Mucosa of descending colon (tissue), 3 donors: Measurements from ENCODE around the gene TTC36. TPM values are rescaled to one million over a fixed set of nuclear protein-coding genes. Genes with fewer than 3 reads are reported as not detected.

Source experiments
- ATAC-seq: fragments of 200-7000 bp; cut with Tn5 transposase; one replicate; pipeline ENCODE4 v1.9.1; 2020; ENCODE audit warnings: mild to moderate bottlenecking, moderate library complexity
- DNase-seq, 3 donors: peaks; one replicate each; pipeline ENCODE4 v3.0.0-alpha.2; 2020
- H3K36me3 ChIP-seq: fragments of 200-600 bp; one replicate; pipeline ENCODE4 v1.8.0; 2021; ENCODE audit warnings: low read depth, mild to moderate bottlenecking
- H3K4me1 ChIP-seq: fragments of 200-600 bp; one replicate; pipeline ENCODE4 v1.8.0; 2021; ENCODE audit warnings: low read depth, mild to moderate bottlenecking
- H3K4me3 ChIP-seq: fragments of 200-600 bp; one replicate; pipeline ENCODE4 v1.8.0; 2021; ENCODE audit warnings: mild to moderate bottlenecking
- H3K9me3 ChIP-seq: fragments of 200-600 bp; one replicate; pipeline ENCODE4 v1.8.0; 2021; ENCODE audit warnings: mild to moderate bottlenecking
- intact Hi-C, 2 donors: fragments of 100-400 bp; cut with DNase I in 1 of 2; cut with micrococcal nuclease in 1 of 2; formaldehyde crosslinking; loops; one replicate each; pipeline versions ENCODE4 v1.11.0 to v1.11.1; 2022; cut with DNase I, micrococcal nuclease
- total RNA-seq, 3 donors: library from RNA; stranded (reverse); fragmentation: NEBNext Ultra II Directional in 2 of 3; extraction: Animal tissue kit (Norgen Biotek cat#: 25700) in 2 of 3; gene quantifications; one replicate each; pipeline versions ENCODE4 v1.2.1 to v1.2.4, GENCODE V29; 2021 to 2023
- TF ChIP-seq, protein P1 (sequence below): fragments of 200-600 bp; IDR thresholded peaks from one replicate; pipeline ENCODE4 v1.8.0; 2022; ENCODE audit warnings: antibody characterized with exemption, mild to moderate bottlenecking
- donor health status: DM: no; HTN: no; CAD: no; lungs with moderate emphysema.
- donor health status: DM: no; HTN: no; CAD: no.
- donor health status: DM: no; HTN: yes; CAD: no.

The TTC36 gene
- total RNA-seq, 3 donors from 2014 or later, result 0.63 to 1.3 (median 1.2) TPM

GRCh38 chr11:118532852-118533768, 5.8 kb downstream of the TTC36 start:
- Histone ChIP-seq H3K4me3 (no peak overlapping the region), H3K4me1 (peaks cover 8% of the 10 kb centered on the region), H3K36me3 (no peaks in the 10 kb centered on the region), H3K9me3 (no peaks in the 10 kb centered on the region)
- no peak for DNase-seq
- intact Hi-C loops, result no loop called here
- TF ChIP-seq, protein P1, sequence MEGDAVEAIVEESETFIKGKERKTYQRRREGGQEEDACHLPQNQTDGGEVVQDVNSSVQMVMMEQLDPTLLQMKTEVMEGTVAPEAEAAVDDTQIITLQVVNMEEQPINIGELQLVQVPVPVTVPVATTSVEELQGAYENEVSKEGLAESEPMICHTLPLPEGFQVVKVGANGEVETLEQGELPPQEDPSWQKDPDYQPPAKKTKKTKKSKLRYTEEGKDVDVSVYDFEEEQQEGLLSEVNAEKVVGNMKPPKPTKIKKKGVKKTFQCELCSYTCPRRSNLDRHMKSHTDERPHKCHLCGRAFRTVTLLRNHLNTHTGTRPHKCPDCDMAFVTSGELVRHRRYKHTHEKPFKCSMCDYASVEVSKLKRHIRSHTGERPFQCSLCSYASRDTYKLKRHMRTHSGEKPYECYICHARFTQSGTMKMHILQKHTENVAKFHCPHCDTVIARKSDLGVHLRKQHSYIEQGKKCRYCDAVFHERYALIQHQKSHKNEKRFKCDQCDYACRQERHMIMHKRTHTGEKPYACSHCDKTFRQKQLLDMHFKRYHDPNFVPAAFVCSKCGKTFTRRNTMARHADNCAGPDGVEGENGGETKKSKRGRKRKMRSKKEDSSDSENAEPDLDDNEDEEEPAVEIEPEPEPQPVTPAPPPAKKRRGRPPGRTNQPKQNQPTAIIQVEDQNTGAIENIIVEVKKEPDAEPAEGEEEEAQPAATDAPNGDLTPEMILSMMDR, result no peak
- no peak for ATAC-seq

DNA sequence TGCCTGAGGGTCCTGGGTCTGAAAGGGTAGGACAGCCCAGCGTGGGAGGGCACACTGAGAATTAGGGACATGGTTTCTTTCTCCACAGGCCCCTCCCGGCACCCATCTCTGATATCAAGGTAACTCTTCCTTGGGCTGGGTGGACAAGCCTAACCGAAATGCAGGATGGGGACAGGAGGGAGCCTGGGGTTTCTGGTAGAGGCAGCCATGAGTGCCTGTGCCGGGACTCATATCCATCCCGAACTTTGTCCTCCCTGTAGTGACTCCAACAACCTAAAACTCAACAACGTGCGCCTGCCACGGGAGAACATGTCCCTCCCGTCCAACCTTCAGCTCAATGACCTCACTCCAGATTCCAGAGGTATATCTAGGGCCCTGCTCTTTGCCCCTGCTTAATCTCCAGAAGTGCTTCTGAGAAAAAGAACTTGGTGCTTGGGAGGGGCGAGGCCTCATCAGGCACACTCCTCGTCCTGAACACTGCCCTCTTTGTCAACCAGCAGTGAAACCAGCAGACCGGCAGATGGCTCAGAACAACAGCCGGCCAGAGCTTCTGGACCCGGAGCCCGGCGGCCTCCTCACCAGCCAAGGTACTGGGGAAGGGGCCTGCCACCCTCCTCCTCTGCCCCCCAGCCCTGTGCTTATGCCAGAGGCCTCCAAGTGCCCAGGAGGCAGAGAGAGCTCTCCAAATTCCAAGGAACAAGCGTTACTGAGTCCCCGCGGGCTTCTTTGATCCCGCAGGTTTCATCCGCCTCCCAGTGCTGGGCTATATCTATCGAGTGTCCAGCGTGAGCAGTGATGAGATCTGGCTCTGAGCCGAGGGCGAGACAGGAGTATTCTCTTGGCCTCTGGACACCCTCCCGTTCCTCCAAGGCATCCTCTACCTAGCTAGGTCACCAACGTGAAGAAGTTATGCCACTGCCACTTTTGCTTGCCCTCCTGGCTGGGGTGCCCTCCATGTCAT, 6.8 kb downstream of the TTC36 start:
- no peaks in the 10 kb centered on the region for H3K36me3 ChIP-seq
- H3K9me3 ChIP-seq, result no peaks in the 10 kb centered on the region
- H3K4me3 ChIP-seq, result no peak overlapping the region
- peak; percentile 51 for ATAC-seq
- TF ChIP-seq, protein P1, result no peak
- peak in 1 of 3 donors; percentile 49 for DNase-seq
- peaks cover 8% of the 10 kb centered on the region for H3K4me1 ChIP-seq
- intact Hi-C loops, result no loop called here

DNA sequence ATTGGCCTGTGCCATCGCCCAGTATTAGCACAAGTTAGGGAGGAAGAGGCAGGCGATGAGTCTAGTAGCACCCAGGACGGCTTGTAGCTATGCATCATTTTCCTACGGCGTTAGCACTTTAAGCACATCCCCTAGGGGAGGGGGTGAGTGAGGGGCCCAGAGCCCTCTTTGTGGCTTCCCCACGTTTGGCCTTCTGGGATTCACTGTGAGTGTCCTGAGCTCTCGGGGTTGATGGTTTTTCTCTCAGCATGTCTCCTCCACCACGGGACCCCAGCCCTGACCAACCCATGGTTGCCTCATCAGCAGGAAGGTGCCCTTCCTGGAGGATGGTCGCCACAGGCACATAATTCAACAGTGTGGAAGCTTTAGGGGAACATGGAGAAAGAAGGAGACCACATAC, 8.0 kb downstream of the TTC36 start:
- no peak overlapping the region for H3K4me3 ChIP-seq
- H3K4me1 ChIP-seq, result peaks cover under 1% of the 10 kb centered on the region
- DNase-seq (no peak), ATAC-seq (no peak)
- H3K9me3 ChIP-seq, result no peaks in the 10 kb centered on the region
- TF ChIP-seq, protein P1, result no peak
- intact Hi-C loops, result no loop called here
- H3K36me3 ChIP-seq, result no peaks in the 10 kb centered on the region

DNA sequence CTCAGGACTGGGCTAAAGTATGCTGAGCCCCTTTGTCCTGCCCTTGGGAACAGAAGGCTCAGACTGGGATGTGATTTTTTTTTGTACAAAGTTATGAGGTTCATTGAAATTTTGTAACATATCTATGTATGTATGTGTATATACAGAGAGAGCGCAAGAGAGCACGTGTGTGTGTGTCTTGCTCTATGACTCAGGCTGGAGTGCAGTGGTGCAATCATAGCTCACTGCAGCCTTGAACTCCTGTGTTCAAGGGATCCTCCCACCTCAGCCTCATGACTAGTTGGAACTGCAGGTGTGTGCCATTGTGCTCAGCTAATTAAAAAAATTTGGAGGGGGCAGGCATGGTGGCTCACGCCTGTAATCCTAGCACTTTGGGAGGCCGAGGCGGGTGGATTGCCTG, 9.5 kb downstream of the TTC36 start:
- intact Hi-C loops, result no loop called here
- H3K4me1 ChIP-seq, result no peaks in the 10 kb centered on the region
- no peaks in the 10 kb centered on the region for H3K36me3 ChIP-seq
- DNase-seq (no peak), ATAC-seq (no peak)
- no peaks in the 10 kb centered on the region for H3K9me3 ChIP-seq
- TF ChIP-seq, protein P1, result no peak
- H3K4me3 ChIP-seq, result no peak overlapping the region

- TF ChIP-seq, protein P1, result no peak
- no peak overlapping the region for H3K4me3 ChIP-seq
- DNase-seq, result no peak
- no peaks in the 10 kb centered on the region for H3K4me1 ChIP-seq
- no peak for ATAC-seq
- H3K36me3 ChIP-seq, result no peaks in the 10 kb centered on the region
- no peaks in the 10 kb centered on the region for H3K9me3 ChIP-seq
- intact Hi-C loops, result no loop called here
Observed at GRCh38 chr11:118537409-118537980, 10.2 kb downstream of the TTC36 start.
